GM23248 (cell line): ENCODE results near the gene FGA. TPM values are rescaled to one million over a fixed set of nuclear protein-coding genes. Genes with fewer than 3 reads are reported as not detected.

ENCODE experiments used
- DNase-seq: peaks from one replicate; pipeline ENCODE4 v3.0.0-alpha.2; 2015
- H2AFZ ChIP-seq: fragments of 200-600 bp; sonication (generic); 2 replicates; pipeline ENCODE4 v1.6.1; 2016; ENCODE audit warnings: antibody characterized with exemption
- H3F3A ChIP-seq: fragments of 200-600 bp; sonication (generic); 2 replicates; pipeline ENCODE4 v1.6.1; 2016; ENCODE audit warnings: mild to moderate bottlenecking, antibody characterized with exemption, mixed run types; ENCODE audit not compliant: insufficient read depth
- H3K27ac ChIP-seq: fragments of 200-600 bp; sonication (generic); 2 replicates; pipeline ENCODE4 v1.5.1; 2016; ENCODE audit warnings: mild to moderate bottlenecking
- H3K27me3 ChIP-seq: fragments of 200-600 bp; sonication (generic); replicated peaks from 2 replicates; pipeline ENCODE4 v1.6.1; 2016; ENCODE audit warnings: mild to moderate bottlenecking; ENCODE audit not compliant: insufficient read depth
- H3K36me3 ChIP-seq: fragments of 200-600 bp; sonication (generic); 2 replicates; pipeline ENCODE4 v1.6.1; 2016; ENCODE audit warnings: low read depth, mild to moderate bottlenecking
- H3K4me1 ChIP-seq: fragments of 200-600 bp; sonication (generic); 2 replicates; pipeline ENCODE4 v1.6.1; 2016; ENCODE audit warnings: mild to moderate bottlenecking; ENCODE audit not compliant: insufficient read depth
- H3K4me2 ChIP-seq: fragments of 200-600 bp; sonication (generic); one replicate; pipeline ENCODE4 v1.6.1; 2016; ENCODE audit warnings: mild to moderate bottlenecking; ENCODE audit not compliant: unreplicated experiment
- H3K4me3 ChIP-seq: fragments of 200-600 bp; sonication (generic); 2 replicates; pipeline ENCODE4 v1.5.1; 2016; ENCODE audit warnings: mild to moderate bottlenecking
- H3K79me2 ChIP-seq: fragments of 200-600 bp; sonication (generic); 2 replicates; pipeline ENCODE4 v1.6.1; 2016; ENCODE audit warnings: mild to moderate bottlenecking; ENCODE audit not compliant: insufficient read depth
- H3K9ac ChIP-seq: fragments of 200-600 bp; sonication (generic); 2 replicates; pipeline ENCODE4 v1.6.1; 2016; ENCODE audit warnings: mild to moderate bottlenecking
- H3K9me2 ChIP-seq: fragments of 200-600 bp; sonication (generic); 2 replicates; pipeline ENCODE4 v1.6.1; 2016; ENCODE audit warnings: mixed run types, mild to moderate bottlenecking, moderate library complexity; ENCODE audit not compliant: insufficient read depth
- H3K9me3 ChIP-seq: fragments of 200-600 bp; sonication (generic); one replicate; pipeline ENCODE4 v1.6.1; 2017; ENCODE audit warnings: low read depth
- H4K20me1 ChIP-seq: fragments of 200-600 bp; sonication (generic); 2 replicates; pipeline ENCODE4 v1.6.0; 2016; ENCODE audit not compliant: insufficient read depth
- EZH2 ChIP-seq: fragments of 200-600 bp; sonication (generic); IDR thresholded peaks from 2 replicates; pipeline ENCODE4 v1.6.1; 2018; ENCODE audit warnings: antibody characterized with exemption, mild to moderate bottlenecking; ENCODE audit not compliant: insufficient read depth, poor library complexity, severe bottlenecking
- EZH2phosphoT487 ChIP-seq: fragments of 200-600 bp; sonication (generic); IDR thresholded peaks from 2 replicates; pipeline ENCODE4 v1.6.1; 2018; ENCODE audit warnings: antibody characterized with exemption, moderate library complexity, mild to moderate bottlenecking, low read depth; ENCODE audit not compliant: insufficient read depth
- WGBS, 2 experiments: methylation state at CpG; one replicate each; pipeline ENCODE4 v1.1.6; 2015 to 2017; ENCODE audit warnings: low lambda C conversion rate in 2 of 2, low coverage in 1 of 2; ENCODE audit errors: missing lambda C conversion rate in 2 of 2; 5-methylcytosine and 5-hydroxymethylcytosine counted together
- in situ Hi-C: fragments of 300-500 bp; cut with MboI; formaldehyde crosslinking; loops from 2 replicates; pipeline ENCODE4 v1.15.0; 2020
- polyA plus RNA-seq: library from polyadenylated mRNA; unstranded; fragments of >200 nt; fragmentation: Nextera tagmentation; extraction: Ambion mirVana; gene quantifications from 2 replicates; pipeline ENCODE4 v1.2.1, GENCODE V29; 2016
- total RNA-seq: library from RNA; depleted of rRNA; stranded (reverse); fragments of >200 nt; shearing (Covaris generic); gene quantifications from 2 replicates; pipeline ENCODE4 v1.2.3, GENCODE V29; 2014

Gene FGA
- total and polyA plus RNA-seq, 2 experiments from 2014 or later = not detected

DNA sequence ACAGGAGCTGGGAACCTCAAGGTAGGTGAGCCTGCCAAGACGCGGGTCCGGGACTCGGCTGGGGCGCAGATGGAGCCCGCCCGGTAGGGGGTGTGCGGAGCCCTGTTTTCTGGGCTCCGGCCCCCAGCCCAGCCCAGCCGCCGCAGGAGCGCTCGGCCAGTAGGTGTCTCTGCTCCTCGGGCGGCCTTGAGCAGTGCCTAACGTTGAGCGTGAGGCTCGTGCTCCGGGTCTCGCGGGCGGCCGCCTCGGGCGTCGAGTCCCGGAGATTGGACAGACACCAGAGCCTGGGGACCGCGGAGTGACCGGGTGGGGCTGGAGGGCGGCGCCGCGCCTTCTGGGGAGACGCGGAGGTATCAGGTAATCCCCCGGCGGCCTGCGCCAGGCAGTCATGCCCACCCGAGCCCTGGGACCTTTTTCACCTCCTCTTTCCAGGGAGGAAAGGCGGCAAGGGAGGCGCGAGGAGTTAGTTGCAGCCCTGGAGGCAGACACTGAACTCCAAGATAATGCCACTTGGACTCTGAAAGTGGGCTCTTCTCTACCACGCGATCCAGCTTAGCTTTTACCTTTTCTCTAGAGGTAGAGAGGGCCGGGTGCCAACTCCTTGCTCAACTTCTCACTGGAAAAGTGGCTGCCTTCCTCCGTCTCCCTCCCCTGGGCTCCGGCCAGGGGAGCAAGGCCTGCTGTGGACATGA, 36.4 kb upstream of the FGA start:
- Histone ChIP-seq H3K4me3 (peak overlapping the region; percentile 42; the same call in 1 of the 2 replicates), H3F3A (no peaks in the 10 kb centered on the region), H3K27me3 (peaks cover 40% of the 10 kb centered on the region), H3K4me2 (no peak overlapping the region), H3K36me3 (no peaks in the 10 kb centered on the region), H3K9me3 (no peaks in the 10 kb centered on the region), H3K79me2 (no peaks in the 10 kb centered on the region), H3K4me1 (no peaks in the 10 kb centered on the region), H3K27ac (no peak overlapping the region), H2AFZ (peak overlapping the region; percentile 46), H4K20me1 (no peaks in the 10 kb centered on the region), H3K9ac (no peak overlapping the region), H3K9me2 (no peaks in the 10 kb centered on the region)
- DNase-seq = peak; percentile 54
- in situ Hi-C loops = no loop called here
- TF ChIP-seq EZH2phosphoT487 (no peak), EZH2 (no peak)
- 10% methylated on average over 39 to 46 of the region's 48 CpGs for WGBS, 2 experiments

DNA sequence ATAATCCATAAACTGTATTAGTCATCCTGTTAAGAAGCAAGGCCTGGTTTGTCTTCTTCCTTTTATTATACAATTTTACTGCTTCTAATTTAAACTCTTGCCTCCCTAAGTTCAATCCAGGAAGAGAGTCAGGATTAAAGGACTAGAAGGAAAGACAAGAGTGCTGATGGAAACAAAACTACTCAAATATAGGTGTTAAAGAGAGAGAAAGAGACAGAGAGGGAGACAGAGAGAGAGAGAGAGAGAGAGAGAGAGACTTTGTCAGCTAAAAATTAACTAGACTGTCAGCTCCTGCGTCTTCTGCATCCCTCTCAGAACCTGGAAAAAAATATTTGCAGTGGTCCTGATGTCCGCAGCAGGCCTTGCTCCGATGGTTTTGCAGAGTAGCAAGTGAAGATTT, 35.4 kb upstream of the FGA start:
- 79 to 84% methylated on average over 3 of the region's 3 CpGs for WGBS, 2 experiments
- H2AFZ ChIP-seq = no peak overlapping the region
- TF ChIP-seq EZH2phosphoT487 = no peak
- H3K9ac ChIP-seq = no peak overlapping the region
- no peak overlapping the region for H3K4me2 ChIP-seq
- H3K9me3 ChIP-seq = no peaks in the 10 kb centered on the region
- no peaks in the 10 kb centered on the region for H3K36me3 ChIP-seq
- no peaks in the 10 kb centered on the region for H4K20me1 ChIP-seq
- no peaks in the 10 kb centered on the region for H3F3A ChIP-seq
- peaks cover 37% of the 10 kb centered on the region; the same call in 1 of the 2 replicates for H3K27me3 ChIP-seq
- peak; percentile 7 for DNase-seq
- no peaks in the 10 kb centered on the region for H3K79me2 ChIP-seq
- no peaks in the 10 kb centered on the region for H3K9me2 ChIP-seq
- no peaks in the 10 kb centered on the region for H3K4me1 ChIP-seq
- in situ Hi-C loops = no loop called here
- no peak overlapping the region for H3K4me3 ChIP-seq
- no peak overlapping the region for H3K27ac ChIP-seq

DNA sequence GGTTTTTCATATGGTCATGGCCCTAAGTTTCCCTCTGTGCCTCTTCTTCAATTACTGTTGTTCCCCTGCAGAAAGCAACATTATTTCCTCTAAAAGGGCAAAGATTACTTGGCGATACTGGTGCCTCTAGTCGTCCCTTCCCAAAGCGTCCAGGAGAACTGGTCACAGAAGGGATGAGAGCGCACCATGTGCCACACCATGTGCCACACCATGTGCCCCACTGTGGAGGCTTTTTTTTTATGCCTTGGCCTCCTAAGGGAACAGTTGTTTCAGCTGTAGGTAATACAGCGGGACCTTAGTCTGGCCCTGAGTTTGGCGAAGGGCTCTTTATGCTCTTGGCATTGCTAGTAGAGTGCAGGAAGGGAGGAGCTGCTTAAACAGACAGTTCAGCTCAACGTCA, 33.5 kb upstream of the FGA start:
- no peak overlapping the region for H3K4me3 ChIP-seq
- no peaks in the 10 kb centered on the region for H3K36me3 ChIP-seq
- no peaks in the 10 kb centered on the region for H3F3A ChIP-seq
- H3K9me3 ChIP-seq = no peaks in the 10 kb centered on the region
- no peaks in the 10 kb centered on the region for H3K9me2 ChIP-seq
- H3K4me2 ChIP-seq = no peak overlapping the region
- H4K20me1 ChIP-seq = no peaks in the 10 kb centered on the region
- no peak overlapping the region for H3K27ac ChIP-seq
- no peak overlapping the region for H2AFZ ChIP-seq
- no peaks in the 10 kb centered on the region for H3K4me1 ChIP-seq
- H3K9ac ChIP-seq = no peak overlapping the region
- no peaks in the 10 kb centered on the region for H3K79me2 ChIP-seq
- DNase-seq = no peak
- peaks cover 36% of the 10 kb centered on the region for H3K27me3 ChIP-seq
- TF ChIP-seq EZH2phosphoT487 (no peak), EZH2 (no peak)
- in situ Hi-C loops = no loop called here
- 52 to 58% methylated on average over 7 of the region's 7 CpGs for WGBS, 2 experiments

DNA sequence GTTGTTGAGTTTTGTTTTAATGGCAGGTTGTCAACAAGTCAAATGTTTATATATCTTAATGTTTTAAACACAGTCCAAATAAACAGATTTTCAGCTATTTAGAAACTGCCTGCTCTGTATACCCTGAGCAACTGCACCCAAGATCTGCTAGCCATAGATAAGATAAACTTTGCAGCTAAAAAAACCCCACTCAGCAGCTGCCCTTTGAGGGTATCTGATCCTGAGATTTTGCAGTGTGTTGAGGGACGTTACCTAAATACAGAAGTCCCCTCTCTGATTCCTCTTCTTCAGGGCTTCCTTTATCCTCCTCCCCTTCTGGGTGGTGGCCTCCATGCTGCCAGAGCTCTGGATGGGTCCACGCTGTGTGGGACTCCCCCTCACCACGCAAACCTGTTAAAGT, 32.9 kb upstream of the FGA start:
- Histone ChIP-seq H3K36me3 (no peaks in the 10 kb centered on the region), H3K27me3 (peaks cover 34% of the 10 kb centered on the region), H3K9me2 (no peaks in the 10 kb centered on the region), H3K9me3 (no peaks in the 10 kb centered on the region), H3K27ac (no peak overlapping the region), H3F3A (no peaks in the 10 kb centered on the region), H3K4me3 (no peak overlapping the region), H3K79me2 (no peaks in the 10 kb centered on the region), H3K4me2 (no peak overlapping the region), H3K9ac (no peak overlapping the region), H3K4me1 (no peaks in the 10 kb centered on the region), H4K20me1 (no peaks in the 10 kb centered on the region), H2AFZ (no peak overlapping the region)
- in situ Hi-C loops = no loop called here
- TF ChIP-seq EZH2 = no peak
- TF ChIP-seq EZH2phosphoT487 = no peak
- no peak for DNase-seq
- WGBS, 2 experiments = 40 to 48% methylated on average over 3 of the region's 3 CpGs

DNA sequence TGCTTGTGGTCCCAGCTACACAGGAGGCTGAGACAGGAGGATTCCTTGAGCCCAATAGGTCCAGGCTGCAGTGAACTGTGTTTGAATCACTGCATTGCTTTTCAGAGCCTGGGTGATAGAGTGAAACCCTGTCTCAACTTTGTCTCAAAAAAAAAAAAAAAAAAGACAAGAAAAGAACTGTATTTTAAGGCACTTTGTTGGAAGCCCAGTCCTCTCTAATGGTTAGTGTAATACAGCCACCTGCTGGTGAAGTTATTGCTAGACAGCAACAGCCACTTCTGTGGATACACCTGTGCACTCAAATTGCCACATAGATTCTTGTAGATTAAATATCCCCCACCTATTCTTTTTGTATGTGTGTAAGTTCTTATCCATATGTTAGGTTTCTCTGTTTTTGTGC, 32.1 kb upstream of the FGA start:
- no peaks in the 10 kb centered on the region for H3K9me3 ChIP-seq
- TF ChIP-seq EZH2phosphoT487 = no peak
- TF ChIP-seq EZH2 = no peak
- no peak overlapping the region for H3K27ac ChIP-seq
- no peaks in the 10 kb centered on the region for H4K20me1 ChIP-seq
- H3K9ac ChIP-seq = no peak overlapping the region
- no peaks in the 10 kb centered on the region for H3K79me2 ChIP-seq
- peak; percentile 64 for DNase-seq
- H2AFZ ChIP-seq = no peak overlapping the region
- H3F3A ChIP-seq = no peaks in the 10 kb centered on the region
- no peaks in the 10 kb centered on the region for H3K4me1 ChIP-seq
- H3K27me3 ChIP-seq = peaks cover 26% of the 10 kb centered on the region
- H3K9me2 ChIP-seq = no peaks in the 10 kb centered on the region
- H3K36me3 ChIP-seq = no peaks in the 10 kb centered on the region
- in situ Hi-C loops = no loop called here
- H3K4me2 ChIP-seq = no peak overlapping the region
- H3K4me3 ChIP-seq = no peak overlapping the region
